Measurements from ENCODE around the gene CTDSPL. TPM values are rescaled to one million over a fixed set of nuclear protein-coding genes. Genes with fewer than 3 reads are reported as not detected.

CTDSPL gene
- total RNA-seq, 3 donors from 2014 or later (not counting 1 experiment from before 2014, with no cell fraction given) = 0.50 to 3.4 (median 1.8) TPM

DNA sequence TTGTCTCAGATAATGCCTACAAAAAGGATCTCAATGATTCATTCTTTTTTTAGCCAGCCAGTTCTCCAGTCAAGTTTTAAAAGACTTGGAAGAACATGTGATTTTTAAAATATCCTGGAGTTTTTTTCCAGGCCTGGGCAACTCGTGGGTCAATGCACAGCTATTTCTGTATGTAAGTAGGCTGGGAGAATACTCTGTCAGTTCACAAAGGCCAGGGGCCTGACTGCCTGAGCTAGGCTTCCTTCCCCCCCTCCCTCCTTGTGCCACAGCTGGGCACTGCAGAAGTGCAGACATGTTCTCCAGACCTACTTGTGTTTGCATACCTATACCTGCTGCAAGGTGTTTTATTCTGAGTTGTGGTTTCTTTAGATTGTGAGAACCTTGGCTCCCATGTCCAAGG lies 43.7 kb downstream of the CTDSPL start:
- Mint-ChIP-seq H3K9me3 (no peaks in the 10 kb centered on the region), H3K27ac (no peak overlapping the region), H3K4me1 (peaks cover 23 to 26% of the 10 kb centered on the region in 2 donors), H3K4me3 (no peak overlapping the region), H3K27me3 (ENCODE audit: low read depth in 2 of 2) (peaks cover 0 to 12% of the 10 kb centered on the region in 2 donors), H3K36me3 (no peaks in the 10 kb centered on the region)
- TF ChIP-seq CTCF (IDR thresholded peaks at IDR 0.05) = no peak
- Histone ChIP-seq H3K4me3 (ENCODE audit: low read length) (no peak overlapping the region), H3K4me1 (ENCODE audit: control insufficient read depth, insufficient read depth, low read length) (peaks cover 28% of the 10 kb centered on the region), H3K9me3 (ENCODE audit: control insufficient read depth, insufficient read depth, low read length) (no peaks in the 10 kb centered on the region), H3K36me3 (ENCODE audit: control insufficient read depth, insufficient read depth, low read length) (no peaks in the 10 kb centered on the region), H3K27ac (ENCODE audit: low read length) (no peak overlapping the region), H3K27me3 (ENCODE audit: control insufficient read depth, insufficient read depth, low read length) (no peaks in the 10 kb centered on the region)
- WGBS (ENCODE audit: insufficient coverage) = 75% methylated on average over 1 of the region's 1 CpG
- DNase-seq (no peak), ATAC-seq (no peak)
- intact Hi-C loops (cut with micrococcal nuclease) = no loop called here

DNA sequence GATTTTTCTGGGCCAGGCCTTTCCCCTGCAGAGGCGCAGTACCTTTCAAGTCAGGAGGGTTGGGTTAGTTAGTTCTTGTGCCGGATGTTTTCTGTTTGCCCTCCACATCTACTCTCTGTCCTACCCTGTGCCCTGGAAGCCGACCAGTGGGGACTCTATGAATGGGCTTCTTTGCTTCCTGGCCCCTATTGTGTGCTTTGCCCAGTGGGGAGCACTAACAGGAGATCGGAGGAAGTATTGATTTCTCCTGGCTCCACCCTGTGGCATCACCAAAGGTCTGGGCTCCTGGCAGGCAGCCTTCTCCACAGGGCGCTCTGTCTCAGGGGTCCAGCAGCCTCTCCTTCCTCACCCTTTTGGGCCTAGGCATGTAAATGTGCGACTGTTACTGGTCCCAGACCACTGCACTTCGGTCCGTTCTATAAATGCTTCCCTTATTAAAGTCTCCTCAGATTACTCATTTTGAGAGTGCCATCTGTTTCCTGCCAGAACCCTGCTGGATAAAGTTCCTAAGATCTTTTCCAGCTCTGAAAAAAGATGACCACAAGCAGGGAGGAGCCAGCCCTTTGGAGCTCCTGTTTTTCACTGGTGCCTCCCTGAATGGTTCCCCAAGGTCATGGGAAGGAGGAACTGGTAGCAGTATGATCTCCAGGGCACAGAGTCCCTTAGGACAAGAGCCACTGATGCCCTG lies 44.5 kb downstream of the CTDSPL start:
- no peaks in the 10 kb centered on the region for H3K36me3 ChIP-seq (ENCODE audit: control insufficient read depth, insufficient read depth, low read length)
- no peak overlapping the region for H3K4me3 ChIP-seq (ENCODE audit: low read length)

GRCh38 chr3:37906734-37907282 lies 45.1 kb downstream of the CTDSPL start:
- no peak overlapping the region for H3K27ac ChIP-seq (ENCODE audit: low read length)
- TF ChIP-seq CTCF (IDR thresholded peaks at IDR 0.05) = no peak
- no peaks in the 10 kb centered on the region for H3K9me3 ChIP-seq (ENCODE audit: control insufficient read depth, insufficient read depth, low read length)
- no peak for DNase-seq
- H3K36me3 ChIP-seq (ENCODE audit: control insufficient read depth, insufficient read depth, low read length) = no peaks in the 10 kb centered on the region
- no peaks in the 10 kb centered on the region for H3K27me3 ChIP-seq (ENCODE audit: control insufficient read depth, insufficient read depth, low read length)
- H3K4me1 Mint-ChIP-seq = peaks cover 23 to 26% of the 10 kb centered on the region in 2 donors
- H3K4me1 ChIP-seq (ENCODE audit: control insufficient read depth, insufficient read depth, low read length) = peaks cover 28% of the 10 kb centered on the region
- intact Hi-C loops (cut with micrococcal nuclease) = no loop called here
- H3K4me3 ChIP-seq (ENCODE audit: low read length) = no peak overlapping the region
- 58% methylated on average over 5 of the region's 5 CpGs for WGBS (ENCODE audit: insufficient coverage)
- peak overlapping the region in 1 of 2 donors; percentile 48 for H3K27ac Mint-ChIP-seq
- no peaks in the 10 kb centered on the region for H3K36me3 Mint-ChIP-seq
- H3K27me3 Mint-ChIP-seq (ENCODE audit: low read depth in 2 of 2) = peaks cover 8 to 9% of the 10 kb centered on the region in 2 donors
- H3K4me3 Mint-ChIP-seq = no peak overlapping the region
- no peak for ATAC-seq
- H3K9me3 Mint-ChIP-seq = no peaks in the 10 kb centered on the region

More for the DNA sequence above, 44.5 kb downstream of the CTDSPL start:
- no peaks in the 10 kb centered on the region for H3K36me3 Mint-ChIP-seq
- peaks cover 28% of the 10 kb centered on the region for H3K4me1 ChIP-seq (ENCODE audit: control insufficient read depth, insufficient read depth, low read length)
- H3K4me1 Mint-ChIP-seq = peaks cover 23 to 26% of the 10 kb centered on the region in 2 donors
- H3K27ac Mint-ChIP-seq = no peak overlapping the region
- ATAC-seq (no peak), DNase-seq (no peak)
- H3K9me3 ChIP-seq (ENCODE audit: control insufficient read depth, insufficient read depth, low read length) = no peaks in the 10 kb centered on the region
- WGBS (ENCODE audit: insufficient coverage) = 75% methylated on average over 8 of the region's 8 CpGs
- H3K27me3 Mint-ChIP-seq (ENCODE audit: low read depth in 2 of 2) = peaks cover 3 to 12% of the 10 kb centered on the region in 2 donors
- intact Hi-C loops (cut with micrococcal nuclease) = no loop called here
- H3K4me3 Mint-ChIP-seq = no peak overlapping the region
- no peaks in the 10 kb centered on the region for H3K9me3 Mint-ChIP-seq
- TF ChIP-seq CTCF (IDR thresholded peaks at IDR 0.05) = no peak
- H3K27me3 ChIP-seq (ENCODE audit: control insufficient read depth, insufficient read depth, low read length) = no peaks in the 10 kb centered on the region
- H3K27ac ChIP-seq (ENCODE audit: low read length) = no peak overlapping the region
